Stomach smooth muscle (tissue), 2 donors: ENCODE results near the gene AR.

Experiments used
- H3K27ac ChIP-seq: one replicate; pipeline ENCODE4 v1.7.0; 2013; ENCODE audit warnings: mild to moderate bottlenecking, low read length, inconsistent platforms
- H3K27me3 ChIP-seq, 2 donors: one replicate each; pipeline ENCODE4 v1.7.0; 2013; ENCODE audit warnings: low read length in 2 of 2; ENCODE audit not compliant: insufficient read depth in 2 of 2, control insufficient read depth in 1 of 2
- H3K36me3 ChIP-seq, 2 donors: one replicate each; pipeline ENCODE4 v1.7.0; 2013; ENCODE audit warnings: low read length in 2 of 2; ENCODE audit not compliant: control insufficient read depth in 2 of 2, insufficient read depth in 2 of 2
- H3K4me1 ChIP-seq: one replicate; pipeline ENCODE4 v1.7.0; 2013; ENCODE audit warnings: low read length; ENCODE audit not compliant: control insufficient read depth, insufficient read depth
- H3K4me3 ChIP-seq, 2 donors: one replicate each; pipeline ENCODE4 v1.7.0; 2013; ENCODE audit warnings: low read length in 2 of 2
- H3K9ac ChIP-seq, 2 donors: one replicate each; pipeline ENCODE4 v1.7.0; 2013; ENCODE audit warnings: low read length in 2 of 2, mild to moderate bottlenecking in 1 of 2
- H3K9me3 ChIP-seq, 2 donors: one replicate each; pipeline ENCODE4 v1.7.0; 2013; ENCODE audit warnings: low read length in 2 of 2; ENCODE audit not compliant: control insufficient read depth in 2 of 2
- donor health status: healthy.
- donor health status: Pancreatic carcinoma.

The AR gene

DNA sequence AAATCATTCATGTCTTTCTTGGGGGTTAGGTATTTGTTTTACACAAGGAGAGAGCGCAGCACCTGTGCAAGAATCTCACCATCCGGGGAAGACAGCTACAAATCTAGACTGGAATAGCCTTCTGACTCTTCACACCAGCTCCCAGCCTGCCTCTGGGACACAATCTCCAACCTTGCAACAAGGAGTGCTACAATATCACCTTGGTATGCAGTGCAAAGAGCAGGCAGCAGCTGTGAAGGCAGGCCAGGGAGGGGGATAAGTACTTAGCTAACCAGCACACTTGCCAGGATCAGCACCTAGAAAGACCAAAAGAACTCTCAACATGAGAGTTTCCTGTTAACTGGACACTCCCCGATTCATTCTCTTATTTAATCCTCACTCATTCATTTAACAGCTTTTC is 235.3 kb downstream of the AR start:
- peaks cover 10% of the 10 kb centered on the region for H3K4me1 ChIP-seq
- H3K27ac ChIP-seq: no peak overlapping the region
- H3K9ac ChIP-seq: no peak overlapping the region
- no peaks in the 10 kb centered on the region for H3K9me3 ChIP-seq
- H3K36me3 ChIP-seq: no peaks in the 10 kb centered on the region
- no peak overlapping the region for H3K4me3 ChIP-seq
- no peaks in the 10 kb centered on the region for H3K27me3 ChIP-seq
